ENCODE measurements around the gene IGFBP4. TPM values are rescaled to one million over a fixed set of nuclear protein-coding genes. Genes with fewer than 3 reads are reported as not detected.

Gene IGFBP4
- total and polyA plus RNA-seq, 4 donors, result 74.1 to 649 (median 238) TPM

DNA sequence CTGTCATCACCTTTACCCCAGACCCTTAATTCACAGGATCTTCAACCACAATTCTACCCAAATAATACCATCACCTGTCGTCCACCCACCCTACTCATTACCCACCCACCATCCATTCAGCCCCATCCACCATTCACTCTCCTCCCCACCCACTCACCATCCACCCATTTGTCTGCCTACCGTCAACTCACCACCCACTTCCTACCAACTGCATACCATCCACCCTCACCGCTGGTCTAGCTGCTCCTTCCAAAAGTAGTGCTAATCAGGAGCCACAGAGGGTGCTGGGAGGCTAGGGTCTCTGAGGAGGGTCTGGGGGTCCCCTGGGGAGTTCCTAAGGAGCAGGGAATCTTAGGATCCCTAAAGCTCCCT lies 12.0 kb upstream of the IGFBP4 start:
- no peak for DNase-seq (ENCODE audit: low spot score)
- Histone ChIP-seq H3K9me3 (ENCODE audit: control insufficient read depth in 4 of 4, low read length in 3 of 4) (no peaks in the 10 kb centered on the region), H3K36me3 (ENCODE audit: control insufficient read depth in 4 of 4, insufficient read depth in 3 of 4, low read depth in 1 of 4, low read length in 3 of 4) (no peaks in the 10 kb centered on the region), H3K27ac (ENCODE audit: low read depth in 1 of 2, low read length in 2 of 2) (no peak overlapping the region), H3K9ac (ENCODE audit: low read depth in 1 of 2, low read length in 2 of 2) (no peak overlapping the region), H3K27me3 (ENCODE audit: control insufficient read depth in 4 of 4, insufficient read depth in 4 of 4, low read length in 3 of 4) (no peaks in the 10 kb centered on the region), H3K4me3 (ENCODE audit: low read depth in 1 of 3, low read length in 3 of 3) (no peak overlapping the region), H3K4me1 (ENCODE audit: control insufficient read depth in 4 of 4, insufficient read depth in 4 of 4, low read length in 3 of 4) (no peaks in the 10 kb centered on the region)
- no peak for TF ChIP-seq FOXA1 (IDR thresholded peaks at IDR 0.05)
- TF ChIP-seq NR2F2 (IDR thresholded peaks at IDR 0.05), result no peak
- TF ChIP-seq TAF1 (conservative IDR thresholded peaks at IDR 0.05), result no peak
- no peak for TF ChIP-seq FOXA2 (IDR thresholded peaks at IDR 0.05)
- no peak for TF ChIP-seq YY1 (IDR thresholded peaks at IDR 0.05)
- TF ChIP-seq, protein P1, sequence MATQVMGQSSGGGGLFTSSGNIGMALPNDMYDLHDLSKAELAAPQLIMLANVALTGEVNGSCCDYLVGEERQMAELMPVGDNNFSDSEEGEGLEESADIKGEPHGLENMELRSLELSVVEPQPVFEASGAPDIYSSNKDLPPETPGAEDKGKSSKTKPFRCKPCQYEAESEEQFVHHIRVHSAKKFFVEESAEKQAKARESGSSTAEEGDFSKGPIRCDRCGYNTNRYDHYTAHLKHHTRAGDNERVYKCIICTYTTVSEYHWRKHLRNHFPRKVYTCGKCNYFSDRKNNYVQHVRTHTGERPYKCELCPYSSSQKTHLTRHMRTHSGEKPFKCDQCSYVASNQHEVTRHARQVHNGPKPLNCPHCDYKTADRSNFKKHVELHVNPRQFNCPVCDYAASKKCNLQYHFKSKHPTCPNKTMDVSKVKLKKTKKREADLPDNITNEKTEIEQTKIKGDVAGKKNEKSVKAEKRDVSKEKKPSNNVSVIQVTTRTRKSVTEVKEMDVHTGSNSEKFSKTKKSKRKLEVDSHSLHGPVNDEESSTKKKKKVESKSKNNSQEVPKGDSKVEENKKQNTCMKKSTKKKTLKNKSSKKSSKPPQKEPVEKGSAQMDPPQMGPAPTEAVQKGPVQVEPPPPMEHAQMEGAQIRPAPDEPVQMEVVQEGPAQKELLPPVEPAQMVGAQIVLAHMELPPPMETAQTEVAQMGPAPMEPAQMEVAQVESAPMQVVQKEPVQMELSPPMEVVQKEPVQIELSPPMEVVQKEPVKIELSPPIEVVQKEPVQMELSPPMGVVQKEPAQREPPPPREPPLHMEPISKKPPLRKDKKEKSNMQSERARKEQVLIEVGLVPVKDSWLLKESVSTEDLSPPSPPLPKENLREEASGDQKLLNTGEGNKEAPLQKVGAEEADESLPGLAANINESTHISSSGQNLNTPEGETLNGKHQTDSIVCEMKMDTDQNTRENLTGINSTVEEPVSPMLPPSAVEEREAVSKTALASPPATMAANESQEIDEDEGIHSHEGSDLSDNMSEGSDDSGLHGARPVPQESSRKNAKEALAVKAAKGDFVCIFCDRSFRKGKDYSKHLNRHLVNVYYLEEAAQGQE (IDR thresholded peaks at IDR 0.05), result no peak
- no peak for TF ChIP-seq RAD21 (IDR thresholded peaks at IDR 0.05)
- TF ChIP-seq, protein P2, sequence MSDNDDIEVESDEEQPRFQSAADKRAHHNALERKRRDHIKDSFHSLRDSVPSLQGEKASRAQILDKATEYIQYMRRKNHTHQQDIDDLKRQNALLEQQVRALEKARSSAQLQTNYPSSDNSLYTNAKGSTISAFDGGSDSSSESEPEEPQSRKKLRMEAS (IDR thresholded peaks at IDR 0.05), result no peak
- TF ChIP-seq HNF4A (conservative IDR thresholded peaks at IDR 0.05), result no peak
- no peak for TF ChIP-seq JUND (IDR thresholded peaks at IDR 0.05)
- TF ChIP-seq GABPA (IDR thresholded peaks at IDR 0.05 in 1 of 2, conservative IDR thresholded peaks at IDR 0.05 in 1 of 2), result no peak
- no peak for TF ChIP-seq SP1 (IDR thresholded peaks at IDR 0.05)
- TF ChIP-seq EGR1 (IDR thresholded peaks at IDR 0.05; ENCODE audit: low read depth in 2 of 2), result no peak
- TF ChIP-seq, protein P3, sequence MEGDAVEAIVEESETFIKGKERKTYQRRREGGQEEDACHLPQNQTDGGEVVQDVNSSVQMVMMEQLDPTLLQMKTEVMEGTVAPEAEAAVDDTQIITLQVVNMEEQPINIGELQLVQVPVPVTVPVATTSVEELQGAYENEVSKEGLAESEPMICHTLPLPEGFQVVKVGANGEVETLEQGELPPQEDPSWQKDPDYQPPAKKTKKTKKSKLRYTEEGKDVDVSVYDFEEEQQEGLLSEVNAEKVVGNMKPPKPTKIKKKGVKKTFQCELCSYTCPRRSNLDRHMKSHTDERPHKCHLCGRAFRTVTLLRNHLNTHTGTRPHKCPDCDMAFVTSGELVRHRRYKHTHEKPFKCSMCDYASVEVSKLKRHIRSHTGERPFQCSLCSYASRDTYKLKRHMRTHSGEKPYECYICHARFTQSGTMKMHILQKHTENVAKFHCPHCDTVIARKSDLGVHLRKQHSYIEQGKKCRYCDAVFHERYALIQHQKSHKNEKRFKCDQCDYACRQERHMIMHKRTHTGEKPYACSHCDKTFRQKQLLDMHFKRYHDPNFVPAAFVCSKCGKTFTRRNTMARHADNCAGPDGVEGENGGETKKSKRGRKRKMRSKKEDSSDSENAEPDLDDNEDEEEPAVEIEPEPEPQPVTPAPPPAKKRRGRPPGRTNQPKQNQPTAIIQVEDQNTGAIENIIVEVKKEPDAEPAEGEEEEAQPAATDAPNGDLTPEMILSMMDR (IDR thresholded peaks at IDR 0.05; ENCODE audit: low read depth, low read length, missing input control), result no peak
- TF ChIP-seq HNF4G (IDR thresholded peaks at IDR 0.05), result no peak
- TF ChIP-seq RXRA (IDR thresholded peaks at IDR 0.05), result no peak
- TF ChIP-seq, protein P4, sequence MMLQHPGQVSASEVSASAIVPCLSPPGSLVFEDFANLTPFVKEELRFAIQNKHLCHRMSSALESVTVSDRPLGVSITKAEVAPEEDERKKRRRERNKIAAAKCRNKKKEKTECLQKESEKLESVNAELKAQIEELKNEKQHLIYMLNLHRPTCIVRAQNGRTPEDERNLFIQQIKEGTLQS (IDR thresholded peaks at IDR 0.05), result no peak
- TF ChIP-seq, protein P5, sequence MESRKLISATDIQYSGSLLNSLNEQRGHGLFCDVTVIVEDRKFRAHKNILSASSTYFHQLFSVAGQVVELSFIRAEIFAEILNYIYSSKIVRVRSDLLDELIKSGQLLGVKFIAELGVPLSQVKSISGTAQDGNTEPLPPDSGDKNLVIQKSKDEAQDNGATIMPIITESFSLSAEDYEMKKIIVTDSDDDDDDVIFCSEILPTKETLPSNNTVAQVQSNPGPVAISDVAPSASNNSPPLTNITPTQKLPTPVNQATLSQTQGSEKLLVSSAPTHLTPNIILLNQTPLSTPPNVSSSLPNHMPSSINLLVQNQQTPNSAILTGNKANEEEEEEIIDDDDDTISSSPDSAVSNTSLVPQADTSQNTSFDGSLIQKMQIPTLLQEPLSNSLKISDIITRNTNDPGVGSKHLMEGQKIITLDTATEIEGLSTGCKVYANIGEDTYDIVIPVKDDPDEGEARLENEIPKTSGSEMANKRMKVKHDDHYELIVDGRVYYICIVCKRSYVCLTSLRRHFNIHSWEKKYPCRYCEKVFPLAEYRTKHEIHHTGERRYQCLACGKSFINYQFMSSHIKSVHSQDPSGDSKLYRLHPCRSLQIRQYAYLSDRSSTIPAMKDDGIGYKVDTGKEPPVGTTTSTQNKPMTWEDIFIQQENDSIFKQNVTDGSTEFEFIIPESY (IDR thresholded peaks at IDR 0.05), result no peak
- WGBS, result 93% methylated on average over 3 of the region's 3 CpGs

Measured in liver (tissue), 9 donors.